Omental fat pad (tissue), 4 donors: ENCODE results near the gene PTGER3. TPM values are rescaled to one million over a fixed set of nuclear protein-coding genes. Genes with fewer than 3 reads are reported as not detected.

ENCODE experiments used
- ATAC-seq: fragments of 150-250 bp; one replicate; pipeline ENCODE4 v1.9.1; 2016; ENCODE audit warnings: mild to moderate bottlenecking, moderate library complexity; ENCODE audit not compliant: low FRiP score
- DNase-seq: peaks from one replicate; pipeline ENCODE4 v3.0.0-alpha.2; 2019; ENCODE audit warnings: low spot score
- CTCF ChIP-seq, 3 donors: fragments of 450-650 bp; IDR thresholded peaks; one replicate each; pipeline ENCODE4 v1.5.1; 2016 to 2017; ENCODE audit warnings: antibody characterized with exemption in 3 of 3, mild to moderate bottlenecking in 3 of 3, moderate library complexity in 2 of 3
- total RNA-seq, 4 donors: library from RNA; depleted of rRNA; stranded (reverse); fragments of >200 nt; gene quantifications; one replicate each; pipeline ENCODE4 v1.1.0, GENCODE V29; 2016

The PTGER3 gene
- total RNA-seq, 4 donors from 2014 or later = 27.0 to 343 (median 174) TPM

- no peak for DNase-seq
- no peak for TF ChIP-seq CTCF (IDR thresholded peaks at IDR 0.05)
- no peak for ATAC-seq
These were observed 5.5 kb upstream of the PTGER3 start for GRCh38 chr1:71053146-71053545.

- peak in 1 of 3 donors; percentile 5 for TF ChIP-seq CTCF (IDR thresholded peaks at IDR 0.05)
- DNase-seq = no peak
- peak; percentile 37 for ATAC-seq
These were observed 2.5 kb upstream of the PTGER3 start for GRCh38 chr1:71049951-71050598.

GRCh38 chr1:71046891-71047634, 553 bp downstream of the PTGER3 start:
- peak; percentile 44 for ATAC-seq
- DNase-seq = no peak
- TF ChIP-seq CTCF (IDR thresholded peaks at IDR 0.05) = no peak

GRCh38 chr1:71045463-71046028, 2.1 kb downstream of the PTGER3 start:
- no peak for ATAC-seq
- no peak for TF ChIP-seq CTCF (IDR thresholded peaks at IDR 0.05)
- no peak for DNase-seq

GRCh38 chr1:71044833-71045232, 2.8 kb downstream of the PTGER3 start:
- DNase-seq (no peak), ATAC-seq (no peak)
- no peak for TF ChIP-seq CTCF (IDR thresholded peaks at IDR 0.05)

- DNase-seq (no peak), ATAC-seq (no peak)
- no peak for TF ChIP-seq CTCF (IDR thresholded peaks at IDR 0.05)
These were observed 4.6 kb downstream of the PTGER3 start for GRCh38 chr1:71043065-71043464.
